HG02571 (cell line): ENCODE results near the gene AGPAT1.
"Not testable (repeated sequence)": the region's sequence is repeated elsewhere in the genome, so short reads cannot be mapped to it uniquely, and the experiment has no call there.

Experiments used
- ATAC-seq: cut with Tn5 transposase; IDR thresholded peaks from one replicate; pipeline ENCODE4 v1.9.1; 2021; ENCODE audit warnings: mild to moderate bottlenecking, moderate library complexity; ENCODE audit not compliant: unreplicated experiment

The AGPAT1 gene

GRCh38 chr6:32200711-32201475 is 25.0 kb upstream of the AGPAT1 start:
- no peak for ATAC-seq

- ATAC-seq: no peak
Observed at GRCh38 chr6:32198866-32199265, 23.0 kb upstream of the AGPAT1 start.

- ATAC-seq: no peak
Observed at GRCh38 chr6:32198345-32198696, 22.4 kb upstream of the AGPAT1 start.

- no peak for ATAC-seq
Observed at GRCh38 chr6:32196682-32197616, 21.1 kb upstream of the AGPAT1 start.

GRCh38 chr6:32195902-32196681 is 20.2 kb upstream of the AGPAT1 start:
- peak; percentile 69 for ATAC-seq

GRCh38 chr6:32195652-32195901 is 19.7 kb upstream of the AGPAT1 start:
- ATAC-seq: no peak

GRCh38 chr6:32194825-32195651 is 19.2 kb upstream of the AGPAT1 start:
- peak; percentile 75 for ATAC-seq

GRCh38 chr6:32194388-32194787 is 18.5 kb upstream of the AGPAT1 start:
- ATAC-seq: no peak

- ATAC-seq: not testable (repeated sequence)
Observed at GRCh38 chr6:32193096-32193495, 17.2 kb upstream of the AGPAT1 start.

- ATAC-seq: no peak
Observed at GRCh38 chr6:32192608-32193039, 16.7 kb upstream of the AGPAT1 start, which contains the start of gene GPSM3. GPSM3 (minus strand) TSS chr6:32192643; CDS start chr6:32192513, 130 bp downstream.

GRCh38 chr6:32191696-32192607 is 16.1 kb upstream of the AGPAT1 start:
- no peak for ATAC-seq

- ATAC-seq: no peak
Observed at GRCh38 chr6:32190911-32191677, 15.2 kb upstream of the AGPAT1 start.

GRCh38 chr6:32190054-32190851 is 14.4 kb upstream of the AGPAT1 start, which contains the start of gene PBX2:
PBX2 (minus strand) TSS chr6:32190202; CDS start chr6:32189915, 287 bp downstream.
- peak; percentile 59 for ATAC-seq

GRCh38 chr6:32189742-32190053 is 13.8 kb upstream of the AGPAT1 start:
- ATAC-seq: no peak

- ATAC-seq: no peak
Observed at GRCh38 chr6:32189069-32189741, 13.3 kb upstream of the AGPAT1 start.

GRCh38 chr6:32188381-32189068 is 12.6 kb upstream of the AGPAT1 start:
- ATAC-seq: no peak
